SW480 (cell line): ENCODE results near the gene MIER1.
"Not testable (repeated sequence)": the region's sequence is repeated elsewhere in the genome, so short reads cannot be mapped to it uniquely, and the experiment has no call there.

ENCODE experiments used
- DNase-seq: peaks from one replicate; pipeline ENCODE4 v3.0.0-alpha.2; 2016; ENCODE audit warnings: low spot score

MIER1 gene

DNA sequence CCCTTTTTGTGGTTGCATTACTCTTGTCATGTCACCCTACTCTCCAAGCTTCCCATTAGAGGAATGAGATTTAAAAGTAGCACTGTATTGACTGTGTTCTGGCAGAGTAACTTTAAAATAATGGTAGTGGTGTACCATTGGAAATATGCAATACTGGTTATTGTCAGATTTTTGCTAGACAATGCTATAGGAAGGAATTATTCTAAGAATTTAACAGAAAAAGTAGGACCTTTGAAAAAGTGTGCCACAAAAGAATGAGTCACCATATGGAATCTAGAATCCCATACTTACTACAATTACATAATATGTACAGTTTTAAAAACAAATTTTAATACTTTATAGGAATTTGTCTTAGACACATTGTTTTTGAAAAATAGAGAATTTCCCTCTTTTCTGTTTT, 13.8 kb downstream of the MIER1 start:
- no peak for DNase-seq

DNA sequence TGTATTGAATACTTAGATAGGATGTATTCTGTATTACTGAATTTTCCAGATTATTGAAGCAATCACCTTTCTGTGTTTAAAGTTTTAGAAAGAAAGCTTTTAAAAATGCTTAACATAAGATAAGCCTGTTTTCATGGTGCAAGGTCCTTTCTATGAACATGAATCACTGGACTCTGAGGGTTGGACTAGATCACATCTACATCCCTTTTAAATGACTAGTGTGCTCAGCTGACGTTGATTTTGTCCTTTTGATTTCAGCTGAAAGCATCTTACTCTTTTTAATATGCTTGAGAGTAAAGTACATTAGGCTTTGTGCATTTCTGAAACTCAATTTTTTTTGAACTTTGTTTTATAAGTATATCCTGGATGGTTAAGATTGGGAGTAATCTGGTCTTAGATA, 16.2 kb downstream of the MIER1 start:
- DNase-seq, result no peak

DNA sequence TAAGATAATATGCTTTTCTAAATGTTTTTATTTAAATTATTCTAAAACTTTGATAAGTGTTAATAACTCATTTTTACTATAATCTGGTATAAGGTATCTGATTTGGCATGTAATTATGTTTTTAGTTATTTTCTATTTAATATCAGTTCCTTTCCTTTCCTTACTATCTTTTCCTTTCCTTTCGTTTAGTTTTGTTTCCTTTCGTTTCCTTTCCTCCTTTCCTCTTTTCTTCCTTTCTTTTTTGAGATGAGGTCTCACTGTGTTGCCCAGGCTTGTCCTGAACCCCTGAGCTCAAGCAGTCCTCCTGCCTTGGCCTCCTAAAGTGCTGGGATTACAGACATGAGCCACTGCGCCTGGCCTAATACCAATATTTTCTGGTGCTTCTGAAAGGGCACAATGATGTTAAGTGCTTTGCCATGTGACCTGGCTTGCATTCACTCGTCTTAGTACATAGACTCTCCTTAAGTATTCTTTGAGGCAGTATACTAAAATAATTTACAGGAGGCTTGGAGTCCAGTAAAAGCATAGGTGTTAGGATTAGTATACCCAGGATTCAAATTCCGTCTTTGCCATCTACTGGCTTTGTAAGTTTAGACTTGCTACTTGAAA, 18.7 kb downstream of the MIER1 start:
- DNase-seq, result no peak

DNA sequence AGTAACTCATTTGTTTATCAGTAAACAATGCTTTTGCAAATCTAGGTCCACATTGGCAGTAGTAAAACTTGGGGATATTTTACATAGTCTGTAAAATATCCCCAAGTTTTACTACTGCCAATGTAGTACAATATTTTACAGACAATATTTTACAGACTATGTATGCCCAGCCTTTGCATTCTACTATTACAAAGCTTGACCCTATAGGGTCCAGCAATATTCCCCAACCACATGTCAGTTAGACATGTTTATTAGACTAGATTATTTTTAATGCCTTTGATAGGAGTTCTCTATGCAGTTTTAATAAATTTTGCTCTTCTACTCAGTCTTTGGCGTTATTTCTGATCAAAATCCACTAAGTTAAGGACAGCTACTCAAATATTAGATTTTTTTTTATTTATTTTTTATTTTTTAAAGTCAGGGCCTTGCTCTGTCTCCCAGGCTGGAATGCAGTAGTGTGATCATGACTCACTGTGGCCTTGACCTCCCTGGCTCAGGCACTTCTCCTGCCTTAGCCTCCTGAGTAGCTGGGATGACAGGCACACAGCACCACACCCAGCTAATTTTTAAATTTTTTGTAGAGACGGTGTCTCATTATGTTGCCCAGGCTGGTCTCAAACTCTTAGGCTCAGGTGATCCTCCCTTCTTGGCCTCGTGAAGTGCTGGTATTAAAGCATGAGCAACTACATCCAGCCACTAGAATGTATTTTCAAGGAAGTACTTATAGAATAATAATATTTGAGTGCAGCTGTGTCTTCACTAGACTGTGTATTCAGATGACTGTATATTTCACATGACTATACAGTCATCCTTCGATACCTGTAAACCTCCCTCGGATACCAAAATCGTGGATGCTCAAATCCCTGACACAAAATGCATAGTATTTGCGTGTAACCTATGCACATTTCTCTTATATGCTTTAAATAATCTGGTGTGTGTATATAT, 19.8 kb downstream of the MIER1 start:
- DNase-seq, result no peak

DNA sequence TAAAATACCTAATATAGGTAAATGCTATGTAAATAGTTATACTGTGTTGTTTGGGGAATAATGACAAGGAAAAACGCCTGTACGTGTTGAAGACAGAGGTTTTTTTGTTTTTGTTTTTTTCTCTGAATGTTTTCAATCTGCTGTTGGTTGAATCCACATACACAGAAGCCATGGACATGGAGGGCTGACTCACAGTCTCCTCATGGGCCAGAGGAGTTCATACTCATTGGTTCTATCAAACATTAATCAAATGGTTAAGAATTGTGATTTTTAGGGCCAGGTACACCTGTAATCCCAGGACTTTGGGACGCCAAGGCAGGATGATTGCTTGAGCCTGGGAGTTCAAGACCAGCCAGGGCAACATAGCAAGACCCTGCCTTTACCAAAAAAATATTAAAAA, 20.5 kb downstream of the MIER1 start:
- DNase-seq, result no peak

DNA sequence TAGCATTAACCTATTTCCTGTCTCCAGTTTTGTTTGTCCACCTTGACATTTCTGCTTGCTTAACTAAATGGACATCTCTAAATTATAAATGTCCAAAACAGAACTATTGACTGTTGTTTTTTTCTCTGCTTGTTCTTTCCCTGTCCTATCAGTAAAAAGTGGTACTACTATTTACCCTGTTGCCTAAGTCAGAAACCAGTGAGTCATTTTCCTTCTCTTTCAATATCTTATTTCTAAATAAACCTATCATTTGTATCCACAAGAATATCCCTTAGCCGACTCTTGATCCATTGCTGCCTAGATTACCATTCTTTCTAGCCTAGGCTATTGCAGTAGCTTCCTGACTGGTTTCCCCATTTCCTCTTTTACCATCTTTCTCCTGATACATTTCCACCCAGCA, 22.5 kb downstream of the MIER1 start:
- DNase-seq, result no peak

DNA sequence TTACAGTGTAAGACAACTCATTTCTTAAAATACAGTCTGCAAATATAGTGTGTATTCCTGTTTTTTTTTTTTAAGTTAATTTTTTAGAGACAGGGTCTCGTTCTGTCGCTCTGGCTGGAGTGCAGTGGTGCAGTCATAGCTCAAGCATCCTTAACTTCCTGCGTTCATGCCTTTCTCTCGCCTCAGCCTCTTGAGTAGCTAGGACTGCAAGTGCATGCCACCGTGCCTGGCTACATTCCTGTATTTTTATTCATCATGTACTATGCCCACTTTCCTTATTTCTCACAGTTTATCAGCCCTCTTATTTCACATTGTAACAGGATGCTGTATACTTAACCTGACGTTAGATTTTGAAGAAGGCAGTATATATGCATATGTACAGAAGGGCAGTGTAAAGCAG, 26.7 kb downstream of the MIER1 start:
- no peak for DNase-seq

DNA sequence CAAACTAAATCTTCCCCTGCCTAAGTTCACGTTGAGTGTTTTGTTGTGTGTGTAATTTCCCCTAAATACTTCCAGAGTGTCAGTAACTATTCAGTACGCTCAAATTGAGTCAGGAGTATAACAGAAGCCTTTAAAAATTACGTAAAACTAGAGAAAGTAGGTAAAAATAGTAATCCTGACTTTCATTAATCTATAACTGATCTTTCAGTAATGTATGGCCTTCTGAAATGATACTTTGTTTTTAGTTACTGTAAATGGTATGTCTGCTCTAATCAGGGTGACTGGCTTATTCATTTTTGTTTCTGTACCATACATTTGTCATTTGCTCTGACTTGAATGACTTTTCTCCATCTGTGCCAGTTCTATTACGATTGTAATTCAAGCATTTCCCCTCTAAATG, 29.4 kb downstream of the MIER1 start:
- DNase-seq, result no peak

DNA sequence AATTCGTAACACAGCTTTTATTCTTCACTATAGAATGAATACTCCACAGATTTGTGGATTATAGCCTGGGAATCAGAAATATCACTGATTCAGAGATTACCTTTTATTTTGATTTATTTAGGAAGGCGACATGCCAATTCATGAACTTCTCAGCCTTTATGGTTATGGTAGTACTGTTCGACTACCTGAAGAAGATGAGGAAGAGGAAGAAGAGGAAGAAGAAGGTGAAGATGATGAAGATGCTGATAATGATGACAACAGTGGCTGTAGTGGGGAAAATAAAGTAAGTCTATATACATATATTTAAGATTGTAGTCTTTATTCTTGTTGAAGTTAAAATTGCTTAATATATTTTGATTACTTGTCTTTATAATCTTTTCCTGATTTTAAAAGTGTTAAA, 33.1 kb downstream of the MIER1 start:
- DNase-seq, result no peak

DNA sequence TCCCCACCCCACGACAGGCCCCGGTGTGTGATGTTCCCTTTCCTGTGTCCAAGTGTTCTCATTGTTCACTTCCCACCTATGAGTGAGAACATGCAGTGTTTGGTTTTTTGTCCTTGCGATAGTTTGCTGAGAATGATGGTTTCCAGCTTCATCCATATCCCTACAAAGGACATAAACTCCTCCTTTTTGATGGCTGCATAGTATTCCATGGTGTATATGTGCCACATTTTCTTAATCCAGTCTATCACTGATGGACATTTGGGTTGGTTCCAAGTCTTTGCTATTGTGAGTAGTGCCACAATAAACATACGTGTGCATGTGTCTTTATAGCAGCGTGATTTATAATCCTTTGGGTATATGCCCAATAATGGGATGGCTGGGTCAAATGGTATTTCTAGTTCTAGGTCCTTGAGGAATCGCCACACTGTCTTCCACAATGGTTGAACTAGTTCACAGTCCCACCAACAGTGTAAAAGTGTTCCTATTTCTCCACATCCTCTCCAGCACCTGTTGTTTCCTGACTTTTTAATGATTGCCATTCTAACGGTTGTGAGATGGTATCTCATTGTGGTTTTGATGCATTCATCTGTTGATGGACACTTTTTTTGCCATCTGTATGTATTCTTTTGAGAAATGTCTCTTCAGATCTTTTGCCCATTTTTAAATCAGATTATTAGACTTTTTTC, 41.5 kb downstream of the MIER1 start:
- DNase-seq, result not testable (repeated sequence)

DNA sequence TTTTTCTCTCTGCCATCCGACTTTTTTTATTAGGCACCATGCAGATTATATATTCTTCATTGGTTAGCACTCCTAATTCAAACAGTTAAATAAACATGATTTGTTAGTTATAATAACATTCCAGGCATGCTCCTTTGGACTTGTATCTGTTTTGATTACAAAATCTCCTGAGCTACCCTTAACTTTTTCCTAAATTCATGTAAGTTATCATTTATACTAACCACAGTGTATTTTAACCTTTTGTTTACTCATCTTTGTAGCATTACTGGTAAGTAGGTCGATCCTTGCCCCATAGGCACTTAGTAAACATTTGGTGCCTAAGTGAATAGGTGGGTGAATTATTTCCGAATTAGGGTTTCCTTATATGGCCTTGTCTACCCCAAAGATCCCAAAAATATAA, 43.8 kb downstream of the MIER1 start:
- no peak for DNase-seq

DNA sequence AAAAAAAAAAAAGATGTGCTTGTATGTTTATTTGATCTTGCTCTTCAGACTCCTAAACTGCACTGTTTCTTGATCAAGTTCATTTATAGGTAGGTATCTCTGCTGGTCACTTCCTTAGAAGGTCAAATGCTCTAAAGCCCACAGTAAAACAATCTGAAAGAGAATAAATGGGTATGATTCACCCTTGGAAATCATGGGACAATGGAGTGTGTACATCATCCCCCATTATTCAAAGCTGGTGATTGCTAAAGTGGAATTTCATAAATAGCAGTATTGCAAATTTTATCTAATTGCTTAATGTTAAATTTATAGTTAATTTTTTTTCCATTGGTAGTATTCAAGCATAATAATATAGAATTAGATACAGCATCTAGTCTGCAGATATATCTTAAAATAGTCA, 53.4 kb downstream of the MIER1 start:
- DNase-seq, result no peak

DNA sequence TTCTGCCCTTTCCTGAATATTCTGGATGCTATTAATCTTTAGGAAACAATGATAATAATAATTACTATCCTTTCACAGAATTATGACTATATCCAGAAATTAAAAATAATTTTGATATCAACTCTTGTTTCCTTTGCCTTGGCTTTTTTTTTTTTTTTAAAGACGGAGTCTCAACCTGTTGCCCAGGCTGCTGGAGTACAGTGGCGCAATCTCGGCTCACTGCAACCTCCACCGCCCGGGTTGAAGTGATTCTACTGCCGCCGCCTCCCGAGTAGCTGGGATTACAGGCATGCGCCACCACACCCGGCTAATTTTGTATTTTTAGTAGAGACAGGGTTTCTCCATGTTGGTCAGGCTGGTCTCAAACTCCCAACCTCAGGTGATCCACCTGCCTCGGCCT, 54.8 kb downstream of the MIER1 start:
- not testable (repeated sequence) for DNase-seq

DNA sequence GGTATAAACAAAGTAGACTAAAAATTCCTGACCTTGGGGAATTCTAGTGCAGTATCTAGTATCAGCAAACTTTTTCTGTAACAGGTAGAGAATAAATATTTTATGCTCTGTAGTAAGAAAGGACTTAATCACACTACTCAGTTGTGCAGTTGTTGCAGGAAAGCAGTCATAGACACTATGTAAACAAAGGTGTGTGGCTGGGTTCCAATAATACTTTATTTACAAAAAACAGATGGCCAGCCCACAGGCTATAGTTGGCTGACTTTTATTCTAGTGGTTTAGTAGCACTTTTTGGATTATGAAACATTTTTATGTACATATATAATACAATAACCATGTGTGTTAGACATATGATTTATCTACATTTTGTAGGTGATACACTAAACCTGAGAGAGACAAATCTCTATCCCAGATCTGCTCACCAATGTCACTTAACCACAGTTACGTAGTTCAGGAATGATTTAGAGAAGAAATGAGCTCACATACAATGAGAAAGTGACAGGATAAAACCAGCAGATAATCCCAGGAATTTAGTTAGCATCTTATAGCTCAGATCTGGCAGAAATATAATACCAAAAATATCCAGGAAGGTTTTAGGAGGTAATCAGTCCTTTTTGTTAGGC, 56.1 kb downstream of the MIER1 start:
- no peak for DNase-seq

DNA sequence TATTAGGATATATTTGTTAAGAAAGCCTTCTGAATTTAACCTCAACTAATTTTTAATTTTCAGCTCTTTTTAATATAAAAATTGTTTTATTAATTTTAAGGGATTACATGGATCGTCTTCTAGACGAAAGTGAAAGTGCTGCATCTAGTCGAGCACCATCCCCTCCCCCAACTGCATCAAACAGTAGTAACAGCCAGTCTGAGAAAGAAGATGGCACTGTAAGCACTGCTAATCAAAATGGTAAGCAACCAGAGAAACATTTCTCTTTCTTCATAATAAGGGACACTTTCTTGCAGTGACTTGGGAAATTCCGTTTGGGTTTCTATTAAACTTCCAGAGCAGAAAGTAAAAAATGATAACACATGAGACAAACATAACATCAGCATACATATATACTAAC, 56.9 kb downstream of the MIER1 start:
- DNase-seq, result no peak

DNA sequence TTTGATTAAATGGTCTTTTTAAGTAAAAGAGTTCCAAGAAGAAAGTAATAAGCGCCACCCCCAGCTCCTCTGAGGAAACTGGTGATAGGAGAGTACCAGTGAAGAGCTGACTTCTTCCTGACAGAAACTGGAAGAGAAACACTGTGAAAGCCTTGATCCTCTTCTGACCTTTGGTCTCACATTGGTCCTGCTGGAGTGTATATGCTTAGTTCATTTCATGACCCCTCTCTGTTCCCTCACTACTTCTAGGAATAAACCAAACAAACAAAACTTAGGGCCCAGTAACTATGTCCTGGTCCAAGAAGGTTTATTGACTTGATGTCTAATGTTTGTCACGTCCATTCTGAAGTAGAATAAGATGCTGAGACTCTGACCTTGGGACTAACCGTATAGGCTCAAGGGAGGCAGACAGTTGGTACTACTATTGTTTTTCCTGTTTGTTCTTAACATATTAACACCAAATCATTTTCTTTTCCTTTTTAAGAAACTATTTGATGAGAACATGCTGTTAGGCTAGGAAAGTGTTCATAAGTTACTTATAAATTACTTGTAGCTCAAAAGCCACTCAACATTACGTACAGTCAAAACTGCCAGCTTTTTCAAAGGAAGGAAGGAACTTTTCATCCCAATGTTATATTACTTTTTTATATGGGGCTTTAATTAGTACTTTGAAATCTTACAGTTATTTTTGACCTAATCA, 57.9 kb downstream of the MIER1 start:
- DNase-seq, result no peak

DNA sequence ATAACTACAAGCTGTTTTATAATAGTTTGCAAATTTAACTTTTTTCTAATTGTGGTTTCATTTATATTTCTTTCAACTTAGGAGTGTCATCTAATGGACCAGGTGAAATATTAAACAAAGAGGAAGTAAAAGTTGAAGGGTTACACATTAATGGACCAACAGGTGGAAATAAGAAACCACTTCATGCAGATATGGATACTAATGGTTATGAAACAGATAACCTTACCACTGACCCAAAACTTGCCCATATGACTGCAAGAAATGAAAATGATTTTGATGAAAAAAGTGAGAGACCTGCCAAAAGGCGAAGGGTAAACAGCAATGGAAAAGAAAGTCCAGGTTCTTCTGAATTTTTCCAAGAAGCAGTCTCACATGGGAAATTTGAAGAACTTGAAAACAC, 59.7 kb downstream of the MIER1 start:
- no peak for DNase-seq

DNA sequence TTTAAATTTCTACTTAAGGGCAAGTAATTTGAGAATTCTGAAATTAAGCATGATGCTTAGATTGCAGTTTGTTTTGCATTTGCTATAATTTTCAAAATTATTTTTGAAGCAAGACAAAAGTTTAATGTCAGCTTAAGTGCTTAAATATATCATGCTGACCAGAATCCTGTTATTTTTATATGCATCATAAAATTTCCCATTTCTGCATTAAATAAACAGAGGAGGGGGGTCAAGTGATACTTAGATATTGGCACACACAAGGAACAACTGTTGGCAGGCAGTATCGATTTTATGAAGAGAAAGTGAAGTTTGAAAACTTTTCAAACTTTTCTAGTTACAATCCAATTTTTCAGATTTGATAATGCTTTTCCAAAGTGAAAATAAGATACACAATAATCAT, 61.0 kb downstream of the MIER1 start:
- no peak for DNase-seq

DNA sequence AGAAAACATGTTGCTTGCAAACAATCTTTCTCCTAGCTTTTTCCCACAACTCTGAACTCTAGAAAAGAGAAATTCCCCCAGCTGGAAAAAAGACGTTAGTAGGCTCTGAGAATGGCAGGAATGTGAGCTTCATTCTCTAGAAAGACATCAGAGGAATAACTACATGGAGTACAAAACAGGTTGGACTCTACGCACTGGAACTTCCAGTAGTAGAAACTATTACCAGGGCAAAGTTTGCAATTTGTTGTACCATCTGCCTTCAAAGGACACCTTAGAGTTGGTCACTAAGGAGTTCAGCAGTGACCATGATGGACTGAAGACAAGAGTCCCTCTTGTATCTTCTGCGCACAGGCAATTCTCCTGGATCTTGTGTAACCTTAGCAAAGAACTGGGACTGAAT, 68.3 kb downstream of the MIER1 start:
- DNase-seq, result no peak

DNA sequence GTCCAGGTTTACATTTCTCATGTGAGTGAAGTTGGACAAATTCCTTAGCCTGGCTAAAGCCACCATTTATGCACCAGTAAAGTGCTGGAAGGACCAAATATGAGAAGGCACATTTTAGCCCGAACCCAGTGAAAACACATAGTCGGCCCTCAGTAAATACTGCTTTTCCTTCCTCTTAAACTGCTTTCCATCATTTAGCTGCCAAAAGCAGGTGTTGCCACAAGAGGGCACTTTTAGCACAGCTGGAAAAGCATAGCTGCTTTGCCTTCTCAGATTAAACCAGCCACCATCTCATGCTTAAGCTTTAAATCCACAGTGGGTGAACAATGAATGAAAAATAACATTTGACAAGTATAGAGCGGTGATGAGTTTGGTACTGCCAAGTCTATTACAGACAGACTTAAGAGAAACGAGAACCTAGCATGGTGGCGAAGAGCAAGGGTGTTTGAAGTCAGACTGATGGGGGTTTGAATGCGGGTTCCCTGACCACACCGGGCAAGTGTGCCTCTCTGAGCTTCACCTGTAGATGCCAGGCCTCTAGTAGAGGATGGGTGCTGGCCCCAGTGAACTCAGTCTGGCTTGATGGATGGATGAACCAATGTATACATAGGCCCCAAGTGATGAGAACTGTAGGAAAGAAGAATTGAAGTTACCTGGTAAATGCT, 71.4 kb downstream of the MIER1 start:
- peak; percentile 53 for DNase-seq

DNA sequence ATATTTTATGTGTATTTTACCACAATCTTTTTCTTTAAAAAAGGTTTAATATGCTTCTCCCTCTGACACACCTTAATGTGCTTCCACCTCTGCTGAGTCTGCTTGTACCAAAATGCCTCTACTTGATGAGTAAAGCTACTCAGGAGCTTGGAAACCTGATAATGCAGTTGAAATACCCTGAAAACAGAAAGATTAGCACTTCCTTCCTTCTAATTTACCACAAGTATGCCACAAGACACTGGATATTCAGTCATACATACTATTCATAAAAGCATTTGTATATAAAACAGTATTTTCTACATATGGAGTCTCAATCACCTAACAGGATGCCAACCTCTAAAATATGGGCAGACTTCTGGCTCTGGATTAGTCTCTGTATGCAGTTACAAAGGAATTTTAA, 74.2 kb downstream of the MIER1 start:
- no peak for DNase-seq
